Measurements from ENCODE around the gene PPCDC. TPM values are rescaled to one million over a fixed set of nuclear protein-coding genes. Genes with fewer than 3 reads are reported as not detected.

Gene PPCDC
- polyA plus RNA-seq, 1 experiment, result 11.1 TPM

GRCh38 chr15:75048394-75048793, 25.0 kb downstream of the PPCDC start:
- no peak overlapping the region for H3K4me3 ChIP-seq (ENCODE audit: low read depth, low read length)
- H3K27me3 ChIP-seq (ENCODE audit: control insufficient read depth, insufficient read depth, low read length), result no peaks in the 10 kb centered on the region
- ChIA-PET CTCF (interaction anchor here (0.6 kb wide), 1 partner anchor 68 kb away, joined by 3 read pairs; no protein-coding TSS in a partner anchor), POLR2A (no interaction called here)
- TF ChIP-seq, protein P1, sequence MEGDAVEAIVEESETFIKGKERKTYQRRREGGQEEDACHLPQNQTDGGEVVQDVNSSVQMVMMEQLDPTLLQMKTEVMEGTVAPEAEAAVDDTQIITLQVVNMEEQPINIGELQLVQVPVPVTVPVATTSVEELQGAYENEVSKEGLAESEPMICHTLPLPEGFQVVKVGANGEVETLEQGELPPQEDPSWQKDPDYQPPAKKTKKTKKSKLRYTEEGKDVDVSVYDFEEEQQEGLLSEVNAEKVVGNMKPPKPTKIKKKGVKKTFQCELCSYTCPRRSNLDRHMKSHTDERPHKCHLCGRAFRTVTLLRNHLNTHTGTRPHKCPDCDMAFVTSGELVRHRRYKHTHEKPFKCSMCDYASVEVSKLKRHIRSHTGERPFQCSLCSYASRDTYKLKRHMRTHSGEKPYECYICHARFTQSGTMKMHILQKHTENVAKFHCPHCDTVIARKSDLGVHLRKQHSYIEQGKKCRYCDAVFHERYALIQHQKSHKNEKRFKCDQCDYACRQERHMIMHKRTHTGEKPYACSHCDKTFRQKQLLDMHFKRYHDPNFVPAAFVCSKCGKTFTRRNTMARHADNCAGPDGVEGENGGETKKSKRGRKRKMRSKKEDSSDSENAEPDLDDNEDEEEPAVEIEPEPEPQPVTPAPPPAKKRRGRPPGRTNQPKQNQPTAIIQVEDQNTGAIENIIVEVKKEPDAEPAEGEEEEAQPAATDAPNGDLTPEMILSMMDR (IDR thresholded peaks at IDR 0.05; ENCODE audit: insufficient read depth, low read depth, low read length), result no peak
- DNase-seq (ENCODE audit: low read depth), result no peak
- no peaks in the 10 kb centered on the region; the same call in 1 of the 2 replicates for H3K36me3 ChIP-seq (ENCODE audit: control insufficient read depth, insufficient read depth, low read length)

DNA sequence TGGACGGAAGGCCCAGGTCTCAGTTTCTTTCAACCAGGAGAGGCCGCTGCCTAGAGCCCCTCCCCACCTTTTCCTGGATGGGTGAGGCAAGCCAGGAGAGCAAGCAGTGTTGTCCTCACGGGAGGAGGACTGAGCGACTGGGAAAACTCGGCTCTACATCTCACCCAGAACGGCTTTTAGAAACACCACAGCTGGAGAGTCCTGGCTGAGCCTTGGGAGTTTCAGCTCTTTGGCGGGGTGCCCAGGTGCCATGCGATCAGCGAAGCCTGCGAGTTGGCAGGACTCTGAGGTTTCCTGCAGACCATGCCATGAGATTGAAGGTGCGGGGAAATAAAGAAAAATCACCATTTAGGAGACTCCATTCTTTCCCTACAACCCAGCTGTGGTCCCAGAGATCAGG, 26.0 kb downstream of the PPCDC start:
- H3K36me3 ChIP-seq (ENCODE audit: control insufficient read depth, insufficient read depth, low read length), result no peaks in the 10 kb centered on the region; the same call in 1 of the 2 replicates
- DNase-seq (ENCODE audit: low read depth), result no peak
- no peaks in the 10 kb centered on the region for H3K27me3 ChIP-seq (ENCODE audit: control insufficient read depth, insufficient read depth, low read length)
- no peak overlapping the region for H3K4me3 ChIP-seq (ENCODE audit: low read depth, low read length)
- TF ChIP-seq, protein P1 (IDR thresholded peaks at IDR 0.05; ENCODE audit: insufficient read depth, low read depth, low read length), result no peak
- CTCF ChIA-PET, result no interaction called here
- POLR2A ChIA-PET, result no interaction called here

DNA sequence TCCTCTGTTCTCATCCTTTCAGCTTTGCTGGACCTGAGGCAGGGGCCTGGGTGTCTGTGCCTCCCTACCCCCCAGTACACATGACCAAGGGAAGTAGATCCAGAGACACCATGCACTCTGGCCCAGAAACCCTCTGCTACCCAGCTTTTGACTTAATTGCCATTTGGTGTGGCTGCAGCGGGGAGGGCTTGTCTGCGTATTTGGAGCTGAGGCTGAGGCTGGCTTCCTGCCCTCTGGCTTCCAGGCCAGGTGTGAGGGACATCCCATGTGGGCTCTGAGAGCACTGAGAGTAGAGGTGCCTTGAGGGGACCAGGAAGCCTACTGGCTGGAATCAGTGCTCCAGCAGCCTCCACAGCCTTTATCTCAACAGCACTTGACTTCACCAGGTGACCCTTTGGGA, 26.9 kb downstream of the PPCDC start:
- H3K27me3 ChIP-seq (ENCODE audit: control insufficient read depth, insufficient read depth, low read length), result no peaks in the 10 kb centered on the region
- DNase-seq (ENCODE audit: low read depth), result no peak
- ChIA-PET POLR2A (no interaction called here), CTCF (interaction anchor here (1.6 kb wide), 1 partner anchor 17 kb away, joined by 3 read pairs; no protein-coding TSS in a partner anchor)
- H3K36me3 ChIP-seq (ENCODE audit: control insufficient read depth, insufficient read depth, low read length), result no peaks in the 10 kb centered on the region; the same call in 1 of the 2 replicates
- H3K4me3 ChIP-seq (ENCODE audit: low read depth, low read length), result no peak overlapping the region
- TF ChIP-seq, protein P1 (IDR thresholded peaks at IDR 0.05; ENCODE audit: insufficient read depth, low read depth, low read length), result no peak

GRCh38 chr15:75051191-75051608, 27.8 kb downstream of the PPCDC start:
- H3K4me3 ChIP-seq (ENCODE audit: low read depth, low read length), result no peak overlapping the region
- DNase-seq (ENCODE audit: low read depth), result no peak
- TF ChIP-seq, protein P1 (IDR thresholded peaks at IDR 0.05; ENCODE audit: insufficient read depth, low read depth, low read length), result no peak
- ChIA-PET CTCF (interaction anchor here (1.6 kb wide), 1 partner anchor 17 kb away, joined by 3 read pairs; no protein-coding TSS in a partner anchor), POLR2A (no interaction called here)
- no peaks in the 10 kb centered on the region; the same call in 1 of the 2 replicates for H3K36me3 ChIP-seq (ENCODE audit: control insufficient read depth, insufficient read depth, low read length)
- no peaks in the 10 kb centered on the region for H3K27me3 ChIP-seq (ENCODE audit: control insufficient read depth, insufficient read depth, low read length)

DNA sequence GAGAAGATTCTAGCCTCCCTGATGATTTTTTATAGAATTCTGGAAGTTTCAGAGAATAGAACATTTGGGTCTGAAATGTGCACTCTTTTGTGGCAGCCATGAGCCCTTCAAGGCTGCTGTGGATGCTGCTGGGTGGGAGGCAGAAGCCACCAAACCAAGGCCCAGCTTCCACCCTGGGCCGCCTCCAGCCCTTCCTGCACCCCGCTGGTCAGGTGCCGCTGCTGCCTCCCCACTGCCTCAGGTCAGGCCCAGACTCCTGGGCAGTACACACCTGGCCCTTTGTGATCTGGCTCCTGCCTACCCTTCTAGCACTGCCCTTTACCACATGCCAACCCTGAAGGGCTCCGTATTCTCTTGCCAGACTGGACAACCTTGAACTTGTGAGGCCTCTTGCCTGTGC, 28.3 kb downstream of the PPCDC start:
- H3K27me3 ChIP-seq (ENCODE audit: control insufficient read depth, insufficient read depth, low read length), result no peaks in the 10 kb centered on the region
- H3K4me3 ChIP-seq (ENCODE audit: low read depth, low read length), result no peak overlapping the region
- no peak for DNase-seq (ENCODE audit: low read depth)
- CTCF ChIA-PET, result interaction anchor here (1.6 kb wide), 1 partner anchor 18 kb away, joined by 3 read pairs; no protein-coding TSS in a partner anchor
- POLR2A ChIA-PET, result no interaction called here
- TF ChIP-seq, protein P1 (IDR thresholded peaks at IDR 0.05; ENCODE audit: insufficient read depth, low read depth, low read length), result no peak
- no peaks in the 10 kb centered on the region; the same call in 1 of the 2 replicates for H3K36me3 ChIP-seq (ENCODE audit: control insufficient read depth, insufficient read depth, low read length)
